Activated B cell treated with CpG ODN at 0.5 μM for 24 hours (primary cell): Measurements from ENCODE around the gene NDUFA1. TPM values are rescaled to one million over a fixed set of nuclear protein-coding genes. Genes with fewer than 3 reads are reported as not detected.
A peak's percentile ranks its signal among the peaks of the same experiment; 100 is the strongest.

Source experiments
- ATAC-seq: fragments of 200-7000 bp; cut with Tn5 transposase; one replicate; pipeline ENCODE4 v1.10.0; 2021; ENCODE audit warnings: low read depth, mild to moderate bottlenecking, moderate library complexity
- CTCF ChIA-PET: fragments of 350-600 bp; sonication (Branson Sonifier 250); formaldehyde crosslinking; loops from one replicate; lab custom pipeline; 2021; ENCODE audit warnings: antibody characterized with exemption; lab: Charles Lee
- POLR2A ChIA-PET: fragments of 350-600 bp; sonication (Branson Sonifier 250); formaldehyde crosslinking; loops from one replicate; lab custom pipeline; 2021; ENCODE audit warnings: antibody characterized with exemption; lab: Charles Lee
- DNase-seq: peaks from one replicate; pipeline ENCODE4 v3.0.0; 2022
- H3K27ac Mint-ChIP-seq: one replicate; pipeline ENCODE4 v1.8.0; 2020; ENCODE audit warnings: mixed read lengths
- H3K27me3 Mint-ChIP-seq: one replicate; pipeline ENCODE4 v1.8.0; 2021; ENCODE audit warnings: mixed read lengths
- H3K36me3 Mint-ChIP-seq: one replicate; pipeline ENCODE4 v1.8.0; 2021; ENCODE audit warnings: low read depth, mixed read lengths
- H3K4me1 Mint-ChIP-seq: one replicate; pipeline ENCODE4 v1.8.0; 2021; ENCODE audit warnings: mixed read lengths
- H3K4me3 Mint-ChIP-seq: one replicate; pipeline ENCODE4 v1.8.0; 2020; ENCODE audit warnings: mild to moderate bottlenecking, mixed read lengths
- H3K9me3 Mint-ChIP-seq: one replicate; pipeline ENCODE4 v1.8.0; 2020; ENCODE audit warnings: mixed read lengths
- intact Hi-C: fragments of 100-400 bp; cut with micrococcal nuclease; formaldehyde crosslinking; loops from one replicate; pipeline ENCODE4 v1.15.1; 2024
- total RNA-seq: library from RNA; stranded (reverse); gene quantifications from 2 replicates; pipeline ENCODE4 v1.2.3, GENCODE V29; 2022
- TF ChIP-seq, protein P1 (sequence below): fragments of 200-600 bp; IDR thresholded peaks from one replicate; pipeline ENCODE4 v1.8.0; 2022; ENCODE audit warnings: antibody characterized with exemption, mild to moderate bottlenecking

NDUFA1 gene
- total RNA-seq, 1 donor from 2014 or later: 65.3 TPM

DNA sequence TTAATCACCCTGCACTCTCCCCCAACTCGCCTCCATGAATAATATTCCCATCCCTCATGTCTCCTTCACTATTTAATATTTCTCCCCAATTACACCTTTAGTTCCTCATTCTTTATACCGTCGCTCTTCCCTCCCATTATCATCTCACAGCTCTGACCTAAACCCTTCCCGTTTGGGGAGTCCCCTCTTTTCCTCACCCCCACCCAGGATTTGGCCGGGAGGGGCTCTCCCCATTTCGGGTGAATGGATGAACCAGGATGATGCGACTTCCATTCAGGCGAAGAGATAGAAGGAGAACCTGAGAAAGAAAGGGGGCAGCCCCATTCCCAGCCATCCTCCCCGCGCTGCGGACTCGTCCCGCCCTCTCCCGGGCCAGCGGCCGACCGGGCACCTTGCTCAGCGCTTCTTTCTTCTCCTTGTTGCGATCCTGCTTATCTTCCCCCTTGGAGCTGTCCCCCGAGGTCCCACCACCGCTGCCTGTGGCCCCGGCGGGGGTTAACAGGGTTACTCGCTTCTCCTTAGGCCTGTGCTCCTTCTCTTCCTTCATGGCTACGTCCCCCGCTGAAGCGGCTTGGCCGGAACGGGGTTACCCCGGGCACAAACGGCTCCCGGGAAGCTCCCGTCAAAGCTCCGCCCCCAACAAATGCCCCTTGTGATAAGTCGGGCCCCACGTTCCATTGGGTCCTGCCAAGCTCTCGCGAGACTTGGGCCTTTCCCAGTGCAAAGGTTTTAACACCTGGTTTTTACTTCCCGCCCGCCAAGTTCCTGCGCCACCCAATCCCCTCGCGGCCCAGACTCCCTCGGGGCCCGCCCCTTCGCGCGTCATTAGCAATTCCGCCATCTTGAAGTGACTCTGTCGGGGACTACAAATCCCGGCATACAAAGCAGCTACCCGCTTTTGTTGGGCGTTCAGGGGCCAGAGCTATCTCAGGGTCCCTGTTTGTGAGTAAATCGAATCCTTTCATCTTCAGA lies 19.0 kb upstream of the NDUFA1 start, which contains the start of gene UPF3B:
Gene UPF3B (minus strand): TSS at position 582 of the 972 bp plus-strand sequence. CDS start 35 bp downstream, at position 547.
- Mint-ChIP-seq H3K36me3 (peaks cover 25% of the 10 kb centered on the region), H3K4me1 (peaks cover 12% of the 10 kb centered on the region), H3K4me3 (peak within 1 kb of the TSS; percentile 97), H3K27ac (peak within 1 kb of the TSS; percentile 96), H3K27me3 (no peaks in the 10 kb centered on the region), H3K9me3 (no peaks in the 10 kb centered on the region)
- intact Hi-C loops: loop anchor here (1.0 kb wide), 2 partner anchors 19 to 60 kb away; partner anchors contain the start of genes NDUFA1 and RNF113A
- DNase-seq: peak; percentile 76
- CTCF ChIA-PET: interaction anchor here (1.0 kb wide), 1 partner anchor 61 kb away, joined by 3 read pairs; the partner anchor contains the start of gene RPL39
- TF ChIP-seq, protein P1, sequence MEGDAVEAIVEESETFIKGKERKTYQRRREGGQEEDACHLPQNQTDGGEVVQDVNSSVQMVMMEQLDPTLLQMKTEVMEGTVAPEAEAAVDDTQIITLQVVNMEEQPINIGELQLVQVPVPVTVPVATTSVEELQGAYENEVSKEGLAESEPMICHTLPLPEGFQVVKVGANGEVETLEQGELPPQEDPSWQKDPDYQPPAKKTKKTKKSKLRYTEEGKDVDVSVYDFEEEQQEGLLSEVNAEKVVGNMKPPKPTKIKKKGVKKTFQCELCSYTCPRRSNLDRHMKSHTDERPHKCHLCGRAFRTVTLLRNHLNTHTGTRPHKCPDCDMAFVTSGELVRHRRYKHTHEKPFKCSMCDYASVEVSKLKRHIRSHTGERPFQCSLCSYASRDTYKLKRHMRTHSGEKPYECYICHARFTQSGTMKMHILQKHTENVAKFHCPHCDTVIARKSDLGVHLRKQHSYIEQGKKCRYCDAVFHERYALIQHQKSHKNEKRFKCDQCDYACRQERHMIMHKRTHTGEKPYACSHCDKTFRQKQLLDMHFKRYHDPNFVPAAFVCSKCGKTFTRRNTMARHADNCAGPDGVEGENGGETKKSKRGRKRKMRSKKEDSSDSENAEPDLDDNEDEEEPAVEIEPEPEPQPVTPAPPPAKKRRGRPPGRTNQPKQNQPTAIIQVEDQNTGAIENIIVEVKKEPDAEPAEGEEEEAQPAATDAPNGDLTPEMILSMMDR: no peak
- ATAC-seq: peak; percentile 96
- POLR2A ChIA-PET: interaction anchor here (0.5 to 2.2 kb wide), 10 partner anchors 15 to 385 kb away, joined by 3 to 33 read pairs (median 4); partner anchors contain the start of genes NDUFA1, NKRF, RNF113A and RPL39

DNA sequence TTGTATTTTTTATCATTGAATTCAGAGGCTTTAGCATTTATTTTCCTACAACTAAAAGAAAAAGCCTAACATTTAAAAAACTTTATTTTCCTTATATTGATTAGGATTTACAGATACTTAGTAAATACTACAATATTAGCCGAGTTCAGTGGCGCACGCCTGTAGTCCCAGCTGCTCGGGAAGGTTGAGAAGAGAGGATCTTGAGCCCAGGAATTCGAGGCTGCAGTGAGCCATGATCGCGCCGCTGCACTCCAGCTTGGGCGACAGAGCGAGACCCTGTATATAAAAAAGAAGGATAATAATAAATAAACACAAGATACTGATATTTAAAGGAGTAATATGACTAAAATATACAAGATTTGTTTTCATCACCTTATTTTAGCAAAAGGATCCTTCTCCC lies 18.2 kb upstream of the NDUFA1 start:
- CTCF ChIA-PET: interaction anchor here (1.0 kb wide), 1 partner anchor 62 kb away, joined by 3 read pairs; the partner anchor contains the start of gene RPL39
- Mint-ChIP-seq H3K27ac (peak overlapping the region; percentile 96), H3K36me3 (peaks cover 22% of the 10 kb centered on the region), H3K4me3 (peak overlapping the region; percentile 97), H3K27me3 (no peaks in the 10 kb centered on the region), H3K9me3 (no peaks in the 10 kb centered on the region), H3K4me1 (peaks cover 12% of the 10 kb centered on the region)
- intact Hi-C loops: loop anchor here (1.0 kb wide), 2 partner anchors 18 to 61 kb away; partner anchors contain the start of genes NDUFA1 and RNF113A
- POLR2A ChIA-PET: interaction anchor here (0.6 to 2.2 kb wide), 9 partner anchors 17 to 385 kb away, joined by 3 to 33 read pairs (median 5); partner anchors contain the start of genes NDUFA1, NKRF, RNF113A and RPL39
- TF ChIP-seq, protein P1: no peak
- DNase-seq (no peak), ATAC-seq (no peak)

DNA sequence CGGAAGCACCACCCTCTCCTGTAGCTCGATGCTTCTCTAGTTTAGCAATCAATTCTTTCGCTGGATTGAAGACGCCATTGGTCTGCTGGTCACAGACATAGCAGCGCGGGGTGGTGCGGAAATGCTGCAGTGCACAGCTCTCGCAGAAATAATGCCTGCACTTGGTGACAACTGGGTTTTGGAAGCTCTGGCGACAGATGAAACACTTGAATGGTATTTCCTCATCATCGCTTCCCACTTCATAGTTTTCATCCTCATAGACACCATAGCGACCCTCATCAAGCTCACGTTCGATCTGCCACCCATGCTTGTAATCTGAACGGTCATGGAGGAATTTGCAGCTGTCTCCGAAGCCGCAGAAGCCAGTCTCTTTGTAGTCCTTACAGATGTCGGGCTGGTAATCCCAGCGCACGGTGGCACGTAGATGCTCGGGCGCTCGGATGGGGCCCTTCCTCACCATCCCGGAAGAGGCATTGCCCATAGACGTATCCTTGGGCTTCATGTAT lies 953 bp upstream of the NDUFA1 start:
- ChIA-PET POLR2A (interaction anchor here (0.6 to 3.6 kb wide), 16 partner anchors 9 to 403 kb away, joined by 3 to 41 read pairs (median 4); partner anchors contain the start of genes NKRF, RPL39, SEPTIN6 and SLC25A5), CTCF (interaction anchor here (0.6 to 1.3 kb wide), 2 partner anchors 112 to 296 kb away, joined by 3 read pairs; partner anchors contain the start of gene SOWAHD)
- Mint-ChIP-seq H3K4me3 (peak overlapping the region; percentile 96), H3K27me3 (no peaks in the 10 kb centered on the region), H3K4me1 (peaks cover 23% of the 10 kb centered on the region), H3K9me3 (no peaks in the 10 kb centered on the region), H3K36me3 (peaks cover 11% of the 10 kb centered on the region), H3K27ac (peak overlapping the region; percentile 98)
- TF ChIP-seq, protein P1: no peak
- ATAC-seq (peak; percentile 8), DNase-seq (peak; percentile 14)
- intact Hi-C loops: loop anchor here (1.0 to 10.0 kb wide), 9 partner anchors 17 to 476 kb away; partner anchors contain the start of genes NKAP, NKRF, RPL39 and SLC25A43

DNA sequence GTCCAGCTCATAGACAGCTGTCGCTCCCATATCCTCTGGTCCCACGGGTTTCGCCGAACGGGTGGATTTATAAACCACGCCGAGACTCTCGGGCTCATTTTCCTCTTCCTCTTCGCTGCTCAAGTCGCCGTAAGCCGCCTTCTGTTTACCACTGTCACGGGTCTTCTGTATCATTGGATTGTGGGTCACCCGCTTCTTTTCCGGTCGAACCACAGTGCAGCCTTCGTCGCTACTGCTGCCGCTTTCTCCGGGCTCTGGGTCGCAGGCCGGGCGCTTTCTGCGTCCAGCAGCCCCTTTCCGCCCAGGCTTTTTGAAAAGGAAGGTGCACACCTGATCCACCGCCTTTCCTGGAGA lies 410 bp upstream of the NDUFA1 start:
- no peaks in the 10 kb centered on the region for H3K9me3 Mint-ChIP-seq
- peak overlapping the region; percentile 96 for H3K4me3 Mint-ChIP-seq
- H3K27ac Mint-ChIP-seq: peak overlapping the region; percentile 98
- H3K4me1 Mint-ChIP-seq: peaks cover 23% of the 10 kb centered on the region
- ATAC-seq: peak; percentile 41
- H3K27me3 Mint-ChIP-seq: no peaks in the 10 kb centered on the region
- H3K36me3 Mint-ChIP-seq: peaks cover 16% of the 10 kb centered on the region
- POLR2A ChIA-PET: interaction anchor here (0.6 to 3.6 kb wide), 16 partner anchors 9 to 690 kb away, joined by 3 to 41 read pairs (median 3); partner anchors contain the start of genes NKRF, RPL39, SEPTIN6 and SLC25A5
- TF ChIP-seq, protein P1: no peak
- CTCF ChIA-PET: interaction anchor here (0.6 to 1.3 kb wide), 2 partner anchors 113 to 296 kb away, joined by 3 read pairs; partner anchors contain the start of gene SOWAHD
- intact Hi-C loops: loop anchor here (1.0 to 10.0 kb wide), 9 partner anchors 18 to 476 kb away; partner anchors contain the start of genes NKAP, NKRF, RPL39 and SLC25A43
- DNase-seq: no peak
